Measurements from ENCODE around the gene TTLL3.

TTLL3 gene

GRCh38 chr3:9810846-9811245 is 784 bp downstream of the TTLL3 start:
- ChIA-PET POLR2A (no interaction called here), CTCF (interaction anchor here (0.7 kb wide), 1 partner anchor 9 kb away, joined by 3 read pairs; no protein-coding TSS in a partner anchor)
- no peak for DNase-seq (ENCODE audit: low read depth, low spot score)
- TF ChIP-seq, protein P1, sequence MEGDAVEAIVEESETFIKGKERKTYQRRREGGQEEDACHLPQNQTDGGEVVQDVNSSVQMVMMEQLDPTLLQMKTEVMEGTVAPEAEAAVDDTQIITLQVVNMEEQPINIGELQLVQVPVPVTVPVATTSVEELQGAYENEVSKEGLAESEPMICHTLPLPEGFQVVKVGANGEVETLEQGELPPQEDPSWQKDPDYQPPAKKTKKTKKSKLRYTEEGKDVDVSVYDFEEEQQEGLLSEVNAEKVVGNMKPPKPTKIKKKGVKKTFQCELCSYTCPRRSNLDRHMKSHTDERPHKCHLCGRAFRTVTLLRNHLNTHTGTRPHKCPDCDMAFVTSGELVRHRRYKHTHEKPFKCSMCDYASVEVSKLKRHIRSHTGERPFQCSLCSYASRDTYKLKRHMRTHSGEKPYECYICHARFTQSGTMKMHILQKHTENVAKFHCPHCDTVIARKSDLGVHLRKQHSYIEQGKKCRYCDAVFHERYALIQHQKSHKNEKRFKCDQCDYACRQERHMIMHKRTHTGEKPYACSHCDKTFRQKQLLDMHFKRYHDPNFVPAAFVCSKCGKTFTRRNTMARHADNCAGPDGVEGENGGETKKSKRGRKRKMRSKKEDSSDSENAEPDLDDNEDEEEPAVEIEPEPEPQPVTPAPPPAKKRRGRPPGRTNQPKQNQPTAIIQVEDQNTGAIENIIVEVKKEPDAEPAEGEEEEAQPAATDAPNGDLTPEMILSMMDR (IDR thresholded peaks at IDR 0.05; ENCODE audit: insufficient read depth, low read length, missing control alignments): no peak
- peak overlapping the region; percentile 60 for H3K4me3 ChIP-seq (ENCODE audit: low read depth, low read length)

DNA sequence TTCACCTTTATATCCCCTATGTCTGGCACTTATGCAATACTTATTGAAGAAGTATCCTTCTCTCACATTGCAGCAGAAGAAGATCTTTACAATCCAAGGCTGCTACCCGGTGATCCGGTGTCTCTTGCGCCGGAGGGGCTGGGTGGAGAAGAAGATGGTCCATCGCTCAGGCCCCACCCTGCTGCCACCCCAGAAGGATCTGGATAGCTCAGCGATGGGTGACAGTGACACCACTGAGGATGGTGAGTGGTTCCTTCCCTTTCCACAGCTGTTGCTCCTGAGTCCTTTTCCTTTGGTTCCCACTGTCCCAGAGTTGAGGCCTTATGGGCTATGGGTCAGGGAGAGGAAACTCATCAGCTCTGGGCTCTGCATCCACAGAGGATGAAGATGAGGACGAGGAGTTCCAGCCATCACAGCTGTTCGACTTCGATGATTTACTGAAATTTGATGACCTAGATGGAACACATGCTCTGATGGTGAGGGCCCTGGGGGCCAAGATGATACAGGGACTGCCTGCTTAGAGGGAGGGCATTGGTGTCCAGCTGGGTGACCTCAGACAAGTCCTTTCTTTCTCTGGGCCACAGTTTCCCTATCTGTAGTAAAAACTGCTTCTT is 2.9 kb downstream of the TTLL3 start:
- POLR2A ChIA-PET: no interaction called here

GRCh38 chr3:9815986-9816385 is 5.9 kb downstream of the TTLL3 start:
- ChIA-PET CTCF (no interaction called here), POLR2A (no interaction called here)
- TF ChIP-seq, protein P1 (IDR thresholded peaks at IDR 0.05; ENCODE audit: insufficient read depth, low read length, missing control alignments): no peak
- DNase-seq (ENCODE audit: low read depth, low spot score): no peak
- no peak overlapping the region for H3K4me3 ChIP-seq (ENCODE audit: low read depth, low read length)

More for the DNA sequence above, 2.9 kb downstream of the TTLL3 start:
- no peak overlapping the region for H3K4me3 ChIP-seq (ENCODE audit: low read depth, low read length)
- CTCF ChIA-PET: interaction anchor here (0.5 to 2.1 kb wide), 5 partner anchors 13 to 380 kb away, joined by 3 to 6 read pairs (median 3); no protein-coding TSS in a partner anchor
- TF ChIP-seq, protein P1 (IDR thresholded peaks at IDR 0.05; ENCODE audit: insufficient read depth, low read length, missing control alignments): no peak
- DNase-seq (ENCODE audit: low read depth, low spot score): no peak

- no peak overlapping the region for H3K4me3 ChIP-seq (ENCODE audit: low read depth, low read length)
- TF ChIP-seq, protein P1 (IDR thresholded peaks at IDR 0.05; ENCODE audit: insufficient read depth, low read length, missing control alignments): no peak
- no peak for DNase-seq (ENCODE audit: low read depth, low spot score)
- CTCF ChIA-PET: no interaction called here
- POLR2A ChIA-PET: no interaction called here
These were observed 7.4 kb downstream of the TTLL3 start for GRCh38 chr3:9817436-9817835.

DNA sequence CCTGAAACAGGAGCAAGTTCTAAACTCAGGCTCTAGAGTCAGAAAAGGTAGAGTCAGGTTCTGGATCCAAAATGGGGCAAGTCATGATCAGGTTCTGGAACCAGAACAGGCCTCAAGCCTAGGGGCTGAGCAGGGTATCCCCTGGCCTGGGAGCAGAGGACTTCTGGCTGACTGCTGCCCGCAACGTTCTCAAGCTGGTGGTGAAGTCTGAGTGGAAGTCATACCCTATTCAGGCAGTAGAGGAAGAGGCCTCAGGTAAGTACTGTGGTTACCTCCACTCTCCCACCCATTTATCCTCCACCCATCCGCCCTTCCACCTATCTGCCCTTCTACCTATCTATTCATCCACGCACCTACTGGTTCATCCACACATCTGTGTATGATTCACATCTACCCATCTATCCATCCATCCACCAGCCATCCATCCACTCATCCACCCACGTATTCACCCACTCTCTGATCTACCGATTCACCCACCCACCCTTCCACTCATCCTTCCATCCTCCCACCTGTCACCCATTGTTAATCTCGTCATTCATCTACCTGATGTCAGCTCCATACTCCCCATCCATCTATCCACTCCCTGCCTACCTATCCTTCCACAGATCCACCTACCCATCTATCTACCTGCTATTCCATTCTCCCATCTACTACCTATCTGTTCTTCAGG is 8.7 kb downstream of the TTLL3 start:
- ChIA-PET POLR2A (no interaction called here), CTCF (interaction anchor here (0.8 to 1.3 kb wide), 2 partner anchors 14 to 19 kb away, joined by 3 read pairs; no protein-coding TSS in a partner anchor)
- TF ChIP-seq, protein P1 (IDR thresholded peaks at IDR 0.05; ENCODE audit: insufficient read depth, low read length, missing control alignments): no peak
- no peak for DNase-seq (ENCODE audit: low read depth, low spot score)
- H3K4me3 ChIP-seq (ENCODE audit: low read depth, low read length): no peak overlapping the region

GRCh38 chr3:9820543-9820942 is 10.5 kb downstream of the TTLL3 start:
- DNase-seq (ENCODE audit: low read depth, low spot score): no peak
- TF ChIP-seq, protein P1 (IDR thresholded peaks at IDR 0.05; ENCODE audit: insufficient read depth, low read length, missing control alignments): no peak
- ChIA-PET POLR2A (no interaction called here), CTCF (interaction anchor here (1.3 to 1.5 kb wide), 4 partner anchors 9 to 126 kb away, joined by 3 to 8 read pairs (median 4); no protein-coding TSS in a partner anchor)
- no peak overlapping the region for H3K4me3 ChIP-seq (ENCODE audit: low read depth, low read length)

All from AG04449 (cell line).